IMR-90 (cell line): ENCODE results near the gene SNRPA1. TPM values are rescaled to one million over a fixed set of nuclear protein-coding genes. Genes with fewer than 3 reads are reported as not detected.
A peak's percentile ranks its signal among the peaks of the same experiment; 100 is the strongest.

Source experiments
- ATAC-seq: fragments of 200-7000 bp; cut with Tn5 transposase; 2 replicates; pipeline ENCODE4 v1.9.1; 2020; ENCODE audit warnings: low read depth, mild to moderate bottlenecking, moderate library complexity
- BruUV-seq: library from RNA; stranded (reverse); fragments of 400-500 nt; replicated peaks from 2 replicates; lab custom pipeline; 2021; lab: Mats Ljungman, UMichigan
- CTCF ChIA-PET: fragments of 300-600 bp; formaldehyde crosslinking; extraction: SDS; loops from one replicate; lab custom pipeline; 2021; ENCODE audit warnings: antibody characterized with exemption; lab: Yijun Ruan, JAX
- POLR2A ChIA-PET: fragments of 300-600 bp; sonication (Branson Sonifier 250); formaldehyde crosslinking; loops from one replicate; lab custom pipeline; 2022; ENCODE audit warnings: antibody characterized with exemption; ENCODE audit not compliant: unreplicated experiment; lab: Charles Lee
- DNase-seq: peaks from one replicate; pipeline ENCODE4 v3.0.0; 2013
- H2AFZ ChIP-seq: replicated peaks from 2 replicates; pipeline ENCODE3; 2013; ENCODE audit warnings: low read length, mild to moderate bottlenecking; ENCODE audit not compliant: poor library complexity
- H2AK5ac ChIP-seq: 2 replicates; pipeline ENCODE4 v1.6.1; 2013; ENCODE audit warnings: low read depth, low read length, inconsistent platforms
- H2AK9ac ChIP-seq: replicated peaks from 2 replicates; pipeline ENCODE3; 2013; ENCODE audit warnings: mild to moderate bottlenecking, low read depth, low read length, moderate library complexity; ENCODE audit not compliant: poor library complexity
- H2BK120ac ChIP-seq: 2 replicates; pipeline ENCODE4 v1.6.1; 2013; ENCODE audit warnings: low read depth, low read length, inconsistent platforms
- H2BK15ac ChIP-seq: 3 replicates; pipeline ENCODE4 v1.6.1; 2013; ENCODE audit warnings: low read depth, low read length, inconsistent platforms
- H2BK20ac ChIP-seq: 2 replicates; pipeline ENCODE4 v1.6.1; 2013; ENCODE audit warnings: low read depth, mild to moderate bottlenecking, inconsistent platforms, low read length, moderate library complexity
- H2BK5ac ChIP-seq: 2 replicates; pipeline ENCODE4 v1.6.1; 2013; ENCODE audit warnings: mild to moderate bottlenecking, low read depth, low read length, inconsistent platforms; ENCODE audit not compliant: poor library complexity, severe bottlenecking
- H3K14ac ChIP-seq: replicated peaks from 2 replicates; pipeline ENCODE4 v1.6.1; 2013; ENCODE audit warnings: low read depth, low read length, inconsistent platforms
- H3K18ac ChIP-seq: 2 replicates; pipeline ENCODE4 v1.6.1; 2013; ENCODE audit warnings: low read depth, low read length, control low read depth
- H3K23ac ChIP-seq: 2 replicates; pipeline ENCODE4 v1.6.1; 2013; ENCODE audit warnings: low read depth, low read length, inconsistent platforms
- H3K27ac ChIP-seq: 2 replicates; pipeline ENCODE4 v1.5.1; 2013; ENCODE audit warnings: mild to moderate bottlenecking, control low read depth, low read length; ENCODE audit not compliant: insufficient read depth
- H3K27me3 ChIP-seq: 2 replicates; pipeline ENCODE4 v1.6.1; 2013; ENCODE audit warnings: low read length; ENCODE audit not compliant: control insufficient read depth, insufficient read depth
- H3K36me3 ChIP-seq: 2 replicates; pipeline ENCODE4 v1.6.1; 2013; ENCODE audit warnings: low read length, mixed read lengths; ENCODE audit not compliant: control insufficient read depth, insufficient read depth
- H3K4ac ChIP-seq: 2 replicates; pipeline ENCODE4 v1.6.1; 2013; ENCODE audit warnings: low read depth, low read length, inconsistent platforms
- H3K4me1 ChIP-seq: 2 replicates; pipeline ENCODE4 v1.6.1; 2013; ENCODE audit warnings: low read length, mixed read lengths; ENCODE audit not compliant: control insufficient read depth, insufficient read depth
- H3K4me2 ChIP-seq: 2 replicates; pipeline ENCODE4 v1.6.1; 2013; ENCODE audit warnings: low read depth, mild to moderate bottlenecking, control low read depth, low read length, moderate library complexity
- H3K4me3 ChIP-seq: 2 replicates; pipeline ENCODE4 v1.5.1; 2013; ENCODE audit warnings: low read depth, mild to moderate bottlenecking, control low read depth, low read length, moderate library complexity; ENCODE audit not compliant: insufficient read depth
- H3K56ac ChIP-seq: 2 replicates; pipeline ENCODE4 v1.6.1; 2013; ENCODE audit warnings: low read length, inconsistent platforms; ENCODE audit not compliant: insufficient read depth; ENCODE audit errors: extremely low read depth
- H3K79me1 ChIP-seq, 2 experiments: 2 replicates each; pipeline ENCODE4 v1.6.1; 2013; ENCODE audit warnings: low read length in 2 of 2, inconsistent platforms in 1 of 2, low read depth in 1 of 2
- H3K9ac ChIP-seq: 2 replicates; pipeline ENCODE4 v1.6.1; 2013; ENCODE audit warnings: low read depth, low read length, control low read depth
- H3K9me1 ChIP-seq: 2 replicates; pipeline ENCODE4 v1.6.1; 2013; ENCODE audit warnings: low read length, inconsistent platforms; ENCODE audit not compliant: insufficient read depth
- H3K9me3 ChIP-seq: 2 replicates; pipeline ENCODE4 v1.6.1; 2013; ENCODE audit warnings: low read length; ENCODE audit not compliant: control insufficient read depth, insufficient read depth
- H4K20me1 ChIP-seq: 2 replicates; pipeline ENCODE4 v1.6.1; 2013; ENCODE audit warnings: low read length, inconsistent platforms; ENCODE audit not compliant: insufficient read depth
- H4K5ac ChIP-seq: 2 replicates; pipeline ENCODE4 v1.6.1; 2013; ENCODE audit warnings: mild to moderate bottlenecking, low read depth, low read length, control low read depth
- H4K8ac ChIP-seq, 2 experiments: 2 replicates each; pipeline ENCODE4 v1.6.1; 2013; ENCODE audit warnings: low read depth in 2 of 2, low read length in 2 of 2, control low read depth in 1 of 2, inconsistent platforms in 1 of 2
- H4K91ac ChIP-seq: 2 replicates; pipeline ENCODE4 v1.6.1; 2013; ENCODE audit warnings: low read depth, low read length, inconsistent platforms; ENCODE audit not compliant: insufficient read depth
- CEBPB ChIP-seq: IDR thresholded peaks from 2 replicates; pipeline ENCODE4 v1.6.1; 2012; ENCODE audit warnings: low read depth, low read length, improper control_type of control experiment
- CHD1 ChIP-seq: IDR thresholded peaks from 2 replicates; pipeline ENCODE4 v1.6.1; 2012; ENCODE audit warnings: low read depth, low read length, improper control_type of control experiment
- MAFK ChIP-seq: IDR thresholded peaks from 2 replicates; pipeline ENCODE4 v1.6.1; 2012; ENCODE audit warnings: low read depth, low read length, improper control_type of control experiment
- POLR2A ChIP-seq: IDR thresholded peaks from 2 replicates; pipeline ENCODE4 v1.6.1; 2012; ENCODE audit warnings: mild to moderate bottlenecking, low read depth, low read length
- RAD21 ChIP-seq: IDR thresholded peaks from 2 replicates; pipeline ENCODE4 v1.6.1; 2012; ENCODE audit warnings: low read length, improper control_type of control experiment
- RCOR1 ChIP-seq: IDR thresholded peaks from 2 replicates; pipeline ENCODE4 v1.6.1; 2012; ENCODE audit warnings: mild to moderate bottlenecking, low read length, improper control_type of control experiment; ENCODE audit not compliant: insufficient replicate concordance
- RFX5 ChIP-seq: IDR thresholded peaks from 2 replicates; pipeline ENCODE4 v1.8.0; 2012; ENCODE audit warnings: low read depth, mild to moderate bottlenecking, low read length, moderate library complexity
- SMC3 ChIP-seq: fragments of 150-350 bp; IDR thresholded peaks from 2 replicates; pipeline ENCODE4 v1.6.1; 2016; ENCODE audit warnings: low read depth, mild to moderate bottlenecking, antibody characterized with exemption, low read length, moderate library complexity
- WGBS, 2 experiments: methylation state at CpG; one replicate each; pipeline versions ENCODE4 v1.1.5 to v1.1.7; 2013; ENCODE audit warnings: missing lambda C conversion rate in 2 of 2; ENCODE audit not compliant: insufficient read length in 1 of 2; ENCODE audit errors: extremely low coverage in 2 of 2; 5-methylcytosine and 5-hydroxymethylcytosine counted together
- dilution Hi-C: fragments of 300-500 bp; cut with HindIII; formaldehyde crosslinking; loops from one replicate; pipeline ENCODE4 v1.14.3; 2018; ENCODE audit warnings: low sequenced_read_pairs; ENCODE audit not compliant: unreplicated experiment
- in situ Hi-C: fragments of 300-500 bp; cut with MboI; formaldehyde crosslinking; loops from 3 replicates; pipeline ENCODE4 v1.14.3; 2019; ENCODE audit warnings: low sequenced_read_pairs, inconsistent platforms, mixed read lengths
- intact Hi-C: fragments of 100-400 bp; cut with micrococcal nuclease; formaldehyde crosslinking; loops from 2 replicates; pipeline ENCODE4 v1.10.0; 2022
- polyA plus RNA-seq, 3 experiments: library from polyadenylated mRNA; depleted of rRNA; stranded (reverse); fragments of >200 nt; gene quantifications; 2 replicates each; pipeline ENCODE4 v1.2.3, GENCODE V29; 2012; ENCODE audit warnings: low replicate concordance in 1 of 3
- total RNA-seq: library from RNA; depleted of rRNA; stranded (reverse); fragments of >200 nt; gene quantifications from 2 replicates; pipeline ENCODE4 v1.2.3, GENCODE V29; 2012

The SNRPA1 gene
- total and polyA plus RNA-seq, 2 of the 4 experiments (the other 2 are of a cell fraction), result 37.1 to 79.9 TPM

DNA sequence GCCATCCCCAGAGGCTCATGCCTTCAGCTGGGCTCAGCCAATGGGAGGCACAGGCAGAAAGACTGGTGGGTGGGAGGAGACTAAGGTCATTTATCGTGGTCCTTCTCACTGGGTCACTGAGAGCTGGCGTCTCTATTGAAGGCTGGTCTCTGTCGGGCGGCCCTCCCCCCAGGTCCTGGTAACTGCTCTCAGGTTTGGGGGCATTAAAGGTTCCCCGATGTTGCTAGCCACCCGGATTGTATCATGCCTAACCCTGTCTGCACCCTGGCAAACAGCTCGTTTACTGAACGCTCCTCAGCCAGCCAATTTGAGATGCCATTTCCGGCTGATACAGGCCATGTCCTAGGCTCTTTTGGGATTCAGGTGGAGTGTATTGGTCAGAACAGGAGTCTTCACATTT, 28.3 kb downstream of the SNRPA1 start:
- H2AFZ ChIP-seq, result peak overlapping the region; percentile 38
- no peak overlapping the region for H2AK9ac ChIP-seq
- H2BK120ac ChIP-seq, result no peak overlapping the region
- no peak overlapping the region for H3K4ac ChIP-seq
- H3K9me3 ChIP-seq, result no peaks in the 10 kb centered on the region
- peak overlapping the region; percentile 12; the same call in 1 of the 2 replicates for H4K5ac ChIP-seq
- in situ Hi-C loops, result loop anchor here (10.0 to 25.0 kb wide), 3 partner anchors 354 to 632 kb away; partner anchors contain the start of gene LRRK1
- no peak overlapping the region for H3K4me3 ChIP-seq
- dilution Hi-C loops, result no loop called here
- DNase-seq (no peak), ATAC-seq (no peak)
- H2BK20ac ChIP-seq, result no peak overlapping the region
- no peak overlapping the region for H3K14ac ChIP-seq
- H3K27ac ChIP-seq, result peak overlapping the region; percentile 6; the same call in 1 of the 2 replicates
- peak overlapping the region; percentile 46; the same call in 1 of the 2 replicates for H3K23ac ChIP-seq
- peaks cover 26% of the 10 kb centered on the region for H3K36me3 ChIP-seq
- peaks cover 23% of the 10 kb centered on the region for H3K9me1 ChIP-seq
- peak overlapping the region; percentile 45; the same call in 1 of the 2 replicates for H2AK5ac ChIP-seq
- no peak overlapping the region for H3K18ac ChIP-seq
- H3K27me3 ChIP-seq, result no peaks in the 10 kb centered on the region
- TF ChIP-seq CHD1 (no peak), CEBPB (no peak), RAD21 (no peak), MAFK (no peak), RFX5 (no peak), SMC3 (no peak), POLR2A (peak; percentile 9; the same call in 1 of the 2 replicates), RCOR1 (no peak)
- intact Hi-C loops, result no loop called here
- ChIA-PET CTCF (interaction anchor here (0.6 to 1.7 kb wide), 3 partner anchors 10 to 257 kb away, joined by 3 to 7 read pairs (median 4); no protein-coding TSS in a partner anchor), POLR2A (no interaction called here)
- H3K9ac ChIP-seq, result no peak overlapping the region
- peak overlapping the region in 1 of 2 experiments; percentile 55; a peak in 1 of 4 replicates for H4K8ac ChIP-seq
- no peak overlapping the region for H4K91ac ChIP-seq
- H3K56ac ChIP-seq, result no peak overlapping the region
- H2BK15ac ChIP-seq, result peak overlapping the region; percentile 20; the same call in 1 of the 3 replicates
- no peak overlapping the region for H3K4me2 ChIP-seq
- H3K79me1 ChIP-seq, result peaks cover 1 to 11% of the 10 kb centered on the region in 2 experiments; a peak in 1 of 4 replicates
- BruUV-seq, result no TSS peak
- H4K20me1 ChIP-seq, result peaks cover 9% of the 10 kb centered on the region; the same call in 1 of the 2 replicates
- H3K4me1 ChIP-seq, result peaks cover 10% of the 10 kb centered on the region
- WGBS, 2 experiments, result 81% methylated on average over 6 of the region's 9 CpGs; no CpG with 5 or more reads in 1 of the 2 experiments
- peak overlapping the region; percentile 3 for H2BK5ac ChIP-seq
